Upper lobe of right lung (tissue), 1 donor: ENCODE measurements around the gene TFAP2B. TPM values are rescaled to one million over a fixed set of nuclear protein-coding genes. Genes with fewer than 3 reads are reported as not detected.

Experiments
- ATAC-seq: fragments of 200-7000 bp; cut with Tn5 transposase; one replicate; pipeline ENCODE4 v1.9.1; 2020; ENCODE audit warnings: mild to moderate bottlenecking, moderate library complexity
- DNase-seq: peaks from one replicate; pipeline ENCODE4 v3.0.0-alpha.2; 2020
- H3K27ac ChIP-seq: fragments of 200-600 bp; one replicate; pipeline ENCODE4 v1.8.0; 2022
- H3K27me3 ChIP-seq: fragments of 200-600 bp; one replicate; pipeline ENCODE4 v1.8.0; 2022; ENCODE audit warnings: mild to moderate bottlenecking
- H3K36me3 ChIP-seq: fragments of 200-600 bp; one replicate; pipeline ENCODE4 v1.8.0; 2022
- H3K4me1 ChIP-seq: fragments of 200-600 bp; one replicate; pipeline ENCODE4 v1.8.0; 2022
- H3K4me3 ChIP-seq: fragments of 200-600 bp; one replicate; pipeline ENCODE4 v1.8.0; 2022; ENCODE audit warnings: mild to moderate bottlenecking
- H3K9me3 ChIP-seq: fragments of 200-600 bp; one replicate; pipeline ENCODE4 v1.8.0; 2022
- intact Hi-C: fragments of 100-400 bp; cut with DNase I; formaldehyde crosslinking; loops from one replicate; pipeline ENCODE4 v1.11.0; 2022
- total RNA-seq: library from RNA; stranded (reverse); fragmentation: NEBNext Ultra II Directional; extraction: Animal tissue kit (Norgen Biotek cat#: 25700); gene quantifications from one replicate; pipeline ENCODE4 v1.2.1, GENCODE V29; 2021
- TF ChIP-seq, protein P1 (sequence below): fragments of 200-600 bp; IDR thresholded peaks from one replicate; pipeline ENCODE4 v1.8.0; 2022; ENCODE audit warnings: antibody characterized with exemption
- donor health status: DM: no; HTN: yes; CAD: no; lungs with severe emphysema.

The TFAP2B gene
- total RNA-seq, 1 donor from 2014 or later, result not detected

DNA sequence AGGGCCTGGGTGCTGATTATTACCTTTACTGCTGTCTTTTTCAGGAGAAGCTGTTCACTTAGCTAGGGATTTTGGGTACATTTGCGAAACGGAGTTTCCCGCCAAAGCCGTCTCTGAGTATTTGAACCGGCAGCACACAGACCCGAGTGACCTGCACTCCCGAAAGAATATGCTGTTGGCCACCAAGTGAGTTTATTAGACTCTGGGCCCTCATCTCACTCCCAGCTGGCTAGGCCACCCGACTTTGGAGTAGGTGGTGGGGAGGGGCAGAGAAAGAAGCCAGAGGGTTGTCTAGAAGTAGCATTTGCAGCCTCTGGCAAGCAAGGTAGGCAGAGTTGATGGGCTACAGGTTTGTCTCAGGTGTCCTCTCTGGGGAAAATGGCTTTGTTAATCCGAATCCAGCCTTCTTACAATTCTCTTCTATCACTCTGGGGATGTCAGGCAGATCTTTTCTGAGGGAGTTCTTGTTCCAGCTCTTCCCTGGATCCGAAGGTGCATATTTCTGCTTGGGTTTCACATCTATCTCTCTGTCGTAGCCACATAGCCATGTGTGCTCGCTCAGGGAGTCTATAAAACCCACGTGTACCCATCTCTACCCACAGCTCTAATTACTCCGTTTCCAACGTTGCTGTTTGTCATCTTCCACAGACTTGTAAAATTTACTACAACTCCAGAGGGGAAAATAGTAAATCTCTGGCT lies 21.6 kb downstream of the TFAP2B start:
- H3K36me3 ChIP-seq, result no peaks in the 10 kb centered on the region
- no peak overlapping the region for H3K27ac ChIP-seq
- no peaks in the 10 kb centered on the region for H3K4me1 ChIP-seq
- H3K4me3 ChIP-seq, result no peak overlapping the region
- peaks cover 95% of the 10 kb centered on the region for H3K27me3 ChIP-seq
- no peak for ATAC-seq
- TF ChIP-seq, protein P1, sequence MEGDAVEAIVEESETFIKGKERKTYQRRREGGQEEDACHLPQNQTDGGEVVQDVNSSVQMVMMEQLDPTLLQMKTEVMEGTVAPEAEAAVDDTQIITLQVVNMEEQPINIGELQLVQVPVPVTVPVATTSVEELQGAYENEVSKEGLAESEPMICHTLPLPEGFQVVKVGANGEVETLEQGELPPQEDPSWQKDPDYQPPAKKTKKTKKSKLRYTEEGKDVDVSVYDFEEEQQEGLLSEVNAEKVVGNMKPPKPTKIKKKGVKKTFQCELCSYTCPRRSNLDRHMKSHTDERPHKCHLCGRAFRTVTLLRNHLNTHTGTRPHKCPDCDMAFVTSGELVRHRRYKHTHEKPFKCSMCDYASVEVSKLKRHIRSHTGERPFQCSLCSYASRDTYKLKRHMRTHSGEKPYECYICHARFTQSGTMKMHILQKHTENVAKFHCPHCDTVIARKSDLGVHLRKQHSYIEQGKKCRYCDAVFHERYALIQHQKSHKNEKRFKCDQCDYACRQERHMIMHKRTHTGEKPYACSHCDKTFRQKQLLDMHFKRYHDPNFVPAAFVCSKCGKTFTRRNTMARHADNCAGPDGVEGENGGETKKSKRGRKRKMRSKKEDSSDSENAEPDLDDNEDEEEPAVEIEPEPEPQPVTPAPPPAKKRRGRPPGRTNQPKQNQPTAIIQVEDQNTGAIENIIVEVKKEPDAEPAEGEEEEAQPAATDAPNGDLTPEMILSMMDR, result no peak
- H3K9me3 ChIP-seq, result no peaks in the 10 kb centered on the region
- intact Hi-C loops, result no loop called here
- DNase-seq, result no peak

DNA sequence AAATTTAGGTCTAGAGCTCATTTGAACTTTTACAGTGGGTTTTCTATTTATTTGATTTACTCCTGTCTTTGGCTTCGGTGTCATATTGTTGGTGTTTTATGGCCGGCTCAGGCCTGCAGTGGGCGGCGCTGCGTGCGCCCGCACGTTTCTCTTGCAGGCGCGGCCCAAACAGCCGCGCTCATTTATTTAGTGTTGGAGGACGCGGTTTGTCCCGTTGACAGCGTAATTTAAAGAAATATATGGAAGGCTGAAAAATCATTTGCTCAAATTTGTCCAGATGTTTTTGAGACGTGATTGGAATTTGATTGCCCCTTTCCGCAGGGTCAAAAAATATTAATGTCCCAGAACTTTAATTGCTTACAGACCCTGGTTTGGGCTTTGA lies 22.1 kb downstream of the TFAP2B start:
- H3K9me3 ChIP-seq, result no peaks in the 10 kb centered on the region
- no peaks in the 10 kb centered on the region for H3K4me1 ChIP-seq
- TF ChIP-seq, protein P1, result no peak
- H3K27me3 ChIP-seq, result peaks cover 95% of the 10 kb centered on the region
- H3K36me3 ChIP-seq, result no peaks in the 10 kb centered on the region
- H3K27ac ChIP-seq, result no peak overlapping the region
- no peak for ATAC-seq
- intact Hi-C loops, result no loop called here
- no peak overlapping the region for H3K4me3 ChIP-seq
- DNase-seq, result no peak

DNA sequence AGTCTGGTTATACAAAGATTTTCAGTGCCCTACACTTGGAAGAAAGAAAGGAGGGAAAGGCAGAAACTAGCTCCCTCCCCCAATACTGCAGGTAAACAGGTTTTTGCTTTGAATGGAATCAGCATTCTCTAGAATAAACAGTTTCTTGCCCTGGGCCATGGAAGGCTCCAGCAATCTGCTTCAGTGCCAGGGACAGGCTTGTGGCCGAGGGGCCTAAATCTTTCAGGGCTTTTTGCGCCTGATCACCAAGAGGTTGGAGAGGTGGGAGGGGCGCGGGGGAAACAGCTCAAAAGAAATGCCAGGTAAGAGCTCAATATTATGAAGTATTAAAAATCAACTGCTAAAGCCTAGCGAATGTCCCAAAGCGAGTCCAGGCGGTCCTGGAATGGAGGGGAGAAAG lies 23.8 kb downstream of the TFAP2B start:
- intact Hi-C loops, result no loop called here
- Histone ChIP-seq H3K4me1 (no peaks in the 10 kb centered on the region), H3K27ac (no peak overlapping the region), H3K36me3 (no peaks in the 10 kb centered on the region), H3K9me3 (no peaks in the 10 kb centered on the region), H3K4me3 (no peak overlapping the region), H3K27me3 (peaks cover 97% of the 10 kb centered on the region)
- ATAC-seq (no peak), DNase-seq (no peak)
- TF ChIP-seq, protein P1, result no peak

DNA sequence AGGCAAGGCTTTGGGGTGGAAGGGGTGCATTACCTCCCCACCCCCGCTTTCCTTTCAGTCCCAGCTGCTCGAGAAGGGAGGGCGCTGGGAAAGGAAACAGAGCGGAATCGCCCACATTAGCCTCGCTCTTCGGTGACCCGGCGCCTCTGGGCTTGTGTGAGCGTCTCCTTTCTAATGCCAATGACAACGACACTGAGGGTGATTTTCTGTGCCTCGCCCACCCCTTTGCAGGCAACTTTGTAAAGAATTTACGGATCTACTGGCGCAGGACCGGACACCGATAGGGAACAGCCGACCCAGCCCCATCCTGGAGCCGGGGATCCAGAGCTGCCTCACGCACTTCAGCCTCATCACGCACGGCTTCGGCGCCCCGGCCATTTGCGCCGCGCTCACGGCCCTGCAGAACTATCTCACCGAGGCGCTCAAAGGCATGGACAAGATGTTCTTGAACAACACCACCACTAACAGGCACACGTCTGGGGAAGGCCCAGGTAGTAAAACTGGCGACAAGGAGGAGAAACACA lies 24.3 kb downstream of the TFAP2B start:
- Histone ChIP-seq H3K27me3 (peaks cover 97% of the 10 kb centered on the region), H3K4me1 (no peaks in the 10 kb centered on the region)
- intact Hi-C loops, result no loop called here

DNA sequence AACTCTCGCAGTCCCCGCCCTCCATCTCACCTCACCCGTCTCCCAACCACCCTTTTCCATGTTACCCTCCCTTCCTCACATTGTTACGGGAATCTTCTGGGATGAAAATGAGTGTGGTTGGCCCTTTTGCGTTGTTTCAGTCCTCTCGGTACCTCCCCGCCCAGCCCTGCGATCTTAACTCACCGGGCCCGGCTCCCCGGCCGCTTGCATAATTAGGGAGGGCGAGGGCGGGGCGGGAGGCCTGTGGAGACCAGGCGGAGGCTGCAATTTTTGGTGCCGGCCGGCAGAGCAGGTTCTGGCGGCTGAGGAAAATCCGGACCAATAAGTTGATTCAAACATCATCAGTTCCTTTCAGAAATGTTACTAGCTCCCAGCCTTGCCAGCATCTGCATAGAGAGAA lies 25.2 kb downstream of the TFAP2B start:
- peaks cover 98% of the 10 kb centered on the region for H3K27me3 ChIP-seq
- no peaks in the 10 kb centered on the region for H3K36me3 ChIP-seq
- no peak overlapping the region for H3K27ac ChIP-seq
- peak; percentile 49 for ATAC-seq
- no peaks in the 10 kb centered on the region for H3K9me3 ChIP-seq
- H3K4me3 ChIP-seq, result no peak overlapping the region
- no peaks in the 10 kb centered on the region for H3K4me1 ChIP-seq
- TF ChIP-seq, protein P1, result no peak
- DNase-seq, result no peak
- intact Hi-C loops, result no loop called here

More for the DNA sequence above, 24.3 kb downstream of the TFAP2B start:
- H3K9me3 ChIP-seq, result no peaks in the 10 kb centered on the region
- DNase-seq, result no peak
- no peak overlapping the region for H3K27ac ChIP-seq
- no peak overlapping the region for H3K4me3 ChIP-seq
- ATAC-seq, result no peak
- TF ChIP-seq, protein P1, result no peak
- no peaks in the 10 kb centered on the region for H3K36me3 ChIP-seq
